Keratinocyte (primary cell): ENCODE data around the gene MAPKBP1. TPM values are rescaled to one million over a fixed set of nuclear protein-coding genes. Genes with fewer than 3 reads are reported as not detected.
A peak's percentile ranks its signal among the peaks of the same experiment; 100 is the strongest.
"Not testable (repeated sequence)": the region's sequence is repeated elsewhere in the genome, so short reads cannot be mapped to it uniquely, and the experiment has no call there.

Source experiments
- DNase-seq: peaks from one replicate; pipeline ENCODE4 v3.0.0-alpha.2; 2011; ENCODE audit warnings: low read depth, missing footprints, low spot score
- FAIRE-seq: peaks from 2 replicates; lab custom pipeline; 2011; peaks lifted over from hg19 to GRCh38; lab: Jason Lieb, UNC
- H2AFZ ChIP-seq: 2 replicates; pipeline ENCODE4 v1.6.0; 2012; ENCODE audit warnings: low read length, control low read depth, inconsistent platforms; ENCODE audit not compliant: control insufficient read depth
- H3K27ac ChIP-seq: 2 replicates; pipeline ENCODE4 v1.5.1; 2011; ENCODE audit warnings: low read length; ENCODE audit not compliant: control insufficient read depth, insufficient read depth
- H3K27me3 ChIP-seq: 3 replicates; pipeline ENCODE4 v1.6.0; 2011; ENCODE audit warnings: low read length; ENCODE audit not compliant: control insufficient read depth, insufficient read depth; ENCODE audit errors: extremely low read depth
- H3K36me3 ChIP-seq, 2 experiments: 2 replicates in 1 of 2; 3 replicates in 1 of 2; pipeline ENCODE4 v1.5.1; 2011; ENCODE audit warnings: low read length in 2 of 2, mild to moderate bottlenecking in 1 of 2; ENCODE audit not compliant: control insufficient read depth in 2 of 2, insufficient read depth in 2 of 2; ENCODE audit errors: extremely low read depth in 1 of 2
- H3K4me1 ChIP-seq: 3 replicates; pipeline ENCODE4 v1.5.1; 2011; ENCODE audit warnings: low read length; ENCODE audit not compliant: control insufficient read depth, insufficient read depth; ENCODE audit errors: extremely low read depth
- H3K4me2 ChIP-seq: 3 replicates; pipeline ENCODE4 v1.6.0; 2011; ENCODE audit warnings: low read depth, low read length; ENCODE audit not compliant: control insufficient read depth, insufficient read depth; ENCODE audit errors: extremely low read depth
- H3K4me3 ChIP-seq, 3 experiments: fragments of 200-600 bp in 1 of 3; sonication (generic) in 1 of 3; 2 replicates in 2 of 3; 3 replicates in 1 of 3; pipeline ENCODE4 v1.5.1; 2011 to 2016; ENCODE audit warnings: low read length in 3 of 3, mild to moderate bottlenecking in 3 of 3, control low read depth in 2 of 3, inconsistent platforms in 1 of 3, low read depth in 1 of 3, mixed read lengths in 1 of 3, mixed run types in 1 of 3, moderate library complexity in 1 of 3; ENCODE audit not compliant: control insufficient read depth in 2 of 3, insufficient read depth in 2 of 3; ENCODE audit errors: extremely low read depth in 1 of 3
- H3K79me2 ChIP-seq: 2 replicates; pipeline ENCODE4 v1.6.0; 2012; ENCODE audit warnings: low read length; ENCODE audit not compliant: control insufficient read depth, insufficient read depth
- H3K9ac ChIP-seq: 3 replicates; pipeline ENCODE4 v1.6.0; 2011; ENCODE audit warnings: low read length; ENCODE audit not compliant: control insufficient read depth, insufficient read depth; ENCODE audit errors: extremely low read depth
- H3K9me1 ChIP-seq: 3 replicates; pipeline ENCODE4 v1.6.0; 2011; ENCODE audit warnings: low read length; ENCODE audit not compliant: control insufficient read depth, insufficient read depth; ENCODE audit errors: extremely low read depth
- H3K9me3 ChIP-seq: 2 replicates; pipeline ENCODE4 v1.5.1; 2012; ENCODE audit warnings: low read depth, low read length; ENCODE audit not compliant: control insufficient read depth
- H4K20me1 ChIP-seq: 3 replicates; pipeline ENCODE4 v1.6.0; 2011; ENCODE audit warnings: low read length; ENCODE audit not compliant: control insufficient read depth, insufficient read depth; ENCODE audit errors: extremely low read depth
- EZH2 ChIP-seq: IDR thresholded peaks from one replicate; pipeline ENCODE4 v1.6.1; 2012; ENCODE audit warnings: inconsistent platforms, mild to moderate bottlenecking, low read length, moderate library complexity
- dilution Hi-C: fragments of 300-500 bp; cut with MboI; formaldehyde crosslinking; loops from one replicate; pipeline ENCODE4 v1.7.0; 2020; ENCODE audit warnings: low sequenced_read_pairs; ENCODE audit not compliant: extremely low pct_ligation_motif_present
- polyA plus RNA-seq, 5 experiments: library from polyadenylated mRNA; depleted of rRNA in 3 of 5; stranded (reverse) in 3 of 5; stranded (forward) in 1 of 5; unstranded in 1 of 5; fragments of >200 nt; gene quantifications; 1 replicate in 1 of 5; 2 replicates in 3 of 5; 3 replicates in 1 of 5; pipeline versions ENCODE4 v1.2.1 to v1.2.3, GENCODE V29; 2011 to 2012; ENCODE audit warnings: missing spikeins in 2 of 5, low read depth in 1 of 5, low replicate concordance in 1 of 5
- TF ChIP-seq, protein P1 (sequence below), 3 experiments: IDR thresholded peaks in 1 of 3; conservative IDR thresholded peaks in 1 of 3; optimal IDR thresholded peaks in 1 of 3; 2 replicates in 2 of 3; 3 replicates in 1 of 3; pipeline versions ENCODE3 to v1.5.1; 2011; ENCODE audit warnings: low read length in 3 of 3, mild to moderate bottlenecking in 3 of 3, moderate library complexity in 2 of 3, control low read depth in 1 of 3, inconsistent platforms in 1 of 3; ENCODE audit not compliant: insufficient read depth in 2 of 3; ENCODE audit errors: extremely low read depth in 1 of 3

The MAPKBP1 gene
- polyA plus RNA-seq, 1 donor (not counting 4 experiments of a cell fraction or from before 2014, with no cell fraction given) = 18.3 TPM

DNA sequence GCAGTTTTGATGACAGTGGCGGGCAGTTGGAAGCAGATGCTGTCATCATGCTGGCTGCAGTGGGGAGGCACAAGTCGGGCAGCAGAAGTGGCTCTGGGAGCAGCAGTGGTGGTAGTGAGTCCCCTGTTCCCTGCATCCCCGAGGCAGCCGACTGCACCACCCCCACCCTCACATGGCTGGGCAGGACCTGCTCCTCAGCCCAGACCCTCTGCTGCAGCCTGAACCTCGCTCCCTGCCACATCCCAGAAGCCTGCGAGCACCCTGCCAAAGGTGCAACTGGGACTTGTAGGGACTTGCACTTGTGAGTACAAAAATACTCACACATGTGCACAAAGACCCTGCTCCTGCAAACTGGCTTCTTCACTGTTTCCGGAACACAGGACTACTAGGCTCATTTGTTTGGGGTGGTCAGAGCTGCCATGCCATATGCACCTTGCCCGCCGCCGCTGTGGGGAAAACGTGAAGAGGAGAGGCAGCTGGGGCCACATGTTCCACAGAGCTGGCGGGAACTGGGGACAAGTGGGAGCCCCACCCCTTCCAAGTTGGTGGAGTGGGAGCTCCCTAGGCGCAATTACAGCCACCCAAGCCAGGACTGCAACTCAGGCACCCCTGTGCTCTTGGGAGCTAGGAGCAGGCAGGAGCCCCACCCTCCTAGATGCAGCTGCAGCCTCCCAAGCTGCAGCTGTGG, 55.8 kb downstream of the MAPKBP1 start:
- H3K4me1 ChIP-seq = peaks cover 70% of the 10 kb centered on the region
- H3K36me3 ChIP-seq = peaks cover under 1 to 23% of the 10 kb centered on the region in 2 experiments
- no peak for TF ChIP-seq EZH2
- TF ChIP-seq, protein P1, sequence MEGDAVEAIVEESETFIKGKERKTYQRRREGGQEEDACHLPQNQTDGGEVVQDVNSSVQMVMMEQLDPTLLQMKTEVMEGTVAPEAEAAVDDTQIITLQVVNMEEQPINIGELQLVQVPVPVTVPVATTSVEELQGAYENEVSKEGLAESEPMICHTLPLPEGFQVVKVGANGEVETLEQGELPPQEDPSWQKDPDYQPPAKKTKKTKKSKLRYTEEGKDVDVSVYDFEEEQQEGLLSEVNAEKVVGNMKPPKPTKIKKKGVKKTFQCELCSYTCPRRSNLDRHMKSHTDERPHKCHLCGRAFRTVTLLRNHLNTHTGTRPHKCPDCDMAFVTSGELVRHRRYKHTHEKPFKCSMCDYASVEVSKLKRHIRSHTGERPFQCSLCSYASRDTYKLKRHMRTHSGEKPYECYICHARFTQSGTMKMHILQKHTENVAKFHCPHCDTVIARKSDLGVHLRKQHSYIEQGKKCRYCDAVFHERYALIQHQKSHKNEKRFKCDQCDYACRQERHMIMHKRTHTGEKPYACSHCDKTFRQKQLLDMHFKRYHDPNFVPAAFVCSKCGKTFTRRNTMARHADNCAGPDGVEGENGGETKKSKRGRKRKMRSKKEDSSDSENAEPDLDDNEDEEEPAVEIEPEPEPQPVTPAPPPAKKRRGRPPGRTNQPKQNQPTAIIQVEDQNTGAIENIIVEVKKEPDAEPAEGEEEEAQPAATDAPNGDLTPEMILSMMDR (optimal IDR thresholded peaks at IDR 0.05 in 1 of 3, IDR thresholded peaks at IDR 0.05 in 1 of 3, conservative IDR thresholded peaks at IDR 0.05 in 1 of 3; ENCODE audit: extremely low read depth in 1 of 3, insufficient read depth in 2 of 3, low read length in 3 of 3) = no peak
- H3K4me2 ChIP-seq = peak overlapping the region; percentile 99
- dilution Hi-C loops = no loop called here
- FAIRE-seq (peak; percentile 78), DNase-seq (no peak)
- H3K9ac ChIP-seq = peak overlapping the region; percentile 96
- H3K4me3 ChIP-seq = no peak overlapping the region
- no peaks in the 10 kb centered on the region for H3K9me1 ChIP-seq
- H3K79me2 ChIP-seq = peaks cover 11% of the 10 kb centered on the region
- H3K27me3 ChIP-seq = no peaks in the 10 kb centered on the region
- peaks cover 4% of the 10 kb centered on the region for H4K20me1 ChIP-seq
- H2AFZ ChIP-seq = no peak overlapping the region
- peak overlapping the region; percentile 93 for H3K27ac ChIP-seq
- H3K9me3 ChIP-seq = no peaks in the 10 kb centered on the region

DNA sequence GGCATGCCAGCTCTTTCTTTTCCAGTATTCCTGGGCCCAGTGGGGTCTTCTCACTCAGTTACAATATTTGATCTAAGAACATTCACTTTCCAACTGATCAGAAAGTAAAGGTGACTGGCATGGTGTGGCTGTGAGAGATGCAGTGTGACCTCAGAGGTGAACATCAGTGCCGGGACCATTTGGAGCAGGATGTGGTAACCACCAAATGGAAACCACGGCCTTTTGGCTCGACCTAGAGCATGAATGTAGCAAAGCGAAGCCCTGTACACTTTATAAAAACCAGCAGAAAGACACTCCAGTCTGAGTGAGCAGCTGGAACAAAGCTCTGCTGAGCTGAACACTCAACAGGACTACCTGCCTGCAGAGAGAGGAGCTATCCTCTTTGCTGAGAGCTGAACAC, 57.0 kb downstream of the MAPKBP1 start:
- H3K4me3 ChIP-seq, H3K4me2 ChIP-seq, H3K9me3 ChIP-seq, H4K20me1 ChIP-seq, H3K27me3 ChIP-seq, H3K9ac ChIP-seq, dilution Hi-C loops, H3K9me1 ChIP-seq, DNase-seq, H2AFZ ChIP-seq: not testable (repeated sequence)
- Histone ChIP-seq H3K4me1 (peaks cover 65% of the 10 kb centered on the region), H3K36me3 (peaks cover 0 to 13% of the 10 kb centered on the region in 2 experiments), H3K79me2 (peaks cover 11% of the 10 kb centered on the region), H3K27ac (peak overlapping the region; percentile 1)
- FAIRE-seq = peak; percentile 72
